Activated CD8-positive, alpha-beta memory T cell treated with anti-CD3 and anti-CD28 coated beads, Interleukin-2, amount 50 U/mL, for 48 hours (primary cell): ENCODE data around the gene HHLA2.
"Not testable (repeated sequence)": the region's sequence is repeated elsewhere in the genome, so short reads cannot be mapped to it uniquely, and the experiment has no call there.

Experiments
- DNase-seq: peaks from one replicate; pipeline ENCODE4 v3.0.0-alpha.2; 2020

The HHLA2 gene

GRCh38 chr3:108343491-108343890, 47.1 kb downstream of the HHLA2 start:
- DNase-seq: no peak

- DNase-seq: no peak
Observed at GRCh38 chr3:108345492-108346205, 49.3 kb downstream of the HHLA2 start.

- DNase-seq: no peak
Observed at GRCh38 chr3:108346301-108347227, 50.2 kb downstream of the HHLA2 start.

GRCh38 chr3:108352176-108352575, 55.8 kb downstream of the HHLA2 start:
- DNase-seq: no peak

GRCh38 chr3:108354562-108354961, 58.2 kb downstream of the HHLA2 start:
- no peak for DNase-seq

- DNase-seq: no peak
Observed at GRCh38 chr3:108357042-108357441, 60.7 kb downstream of the HHLA2 start.

- DNase-seq: no peak
Observed at GRCh38 chr3:108359011-108359410, 62.7 kb downstream of the HHLA2 start.

GRCh38 chr3:108376026-108376425, 79.7 kb downstream of the HHLA2 start:
- no peak for DNase-seq

GRCh38 chr3:108377384-108377783, 81.0 kb downstream of the HHLA2 start:
- no peak for DNase-seq

GRCh38 chr3:108378153-108378951, 82.0 kb downstream of the HHLA2 start:
- no peak for DNase-seq

- DNase-seq: not testable (repeated sequence)
Observed at GRCh38 chr3:108378952-108379342, 82.6 kb downstream of the HHLA2 start.

- DNase-seq: no peak
Observed at GRCh38 chr3:108380128-108380795, 83.9 kb downstream of the HHLA2 start.

- DNase-seq: no peak
Observed at GRCh38 chr3:108381529-108382140, 85.3 kb downstream of the HHLA2 start.

- DNase-seq: no peak
Observed at GRCh38 chr3:108383306-108383705, 87.0 kb downstream of the HHLA2 start.

GRCh38 chr3:108387063-108387462, 90.7 kb downstream of the HHLA2 start:
- DNase-seq: no peak

GRCh38 chr3:108388136-108389132, 92.1 kb downstream of the HHLA2 start:
- DNase-seq: no peak

GRCh38 chr3:108389372-108389771, 93.0 kb downstream of the HHLA2 start:
- DNase-seq: no peak

GRCh38 chr3:108391917-108392593, 95.7 kb downstream of the HHLA2 start:
- DNase-seq: no peak

- DNase-seq: no peak
Observed at GRCh38 chr3:108393128-108393900, 97.0 kb downstream of the HHLA2 start.
